ENCODE results near the gene FOXO4.

GRCh38 chrX:71095555-71095980 lies at the start of gene FOXO4:
- TF ChIP-seq POLR2A (IDR thresholded peaks at IDR 0.05) (no peak), CTCF (IDR thresholded peaks at IDR 0.05 in 8 of 11, conservative IDR thresholded peaks at IDR 0.05 in 3 of 11) (no peak), POLR2AphosphoS5 (IDR thresholded peaks at IDR 0.05) (peak; percentile 81 to 83 (median 83))
